MV-4-11 (cell line): ENCODE results near the gene ACVR1B.
A peak's percentile ranks its signal among the peaks of the same experiment; 100 is the strongest.

ENCODE experiments used
- DNase-seq: peaks from one replicate; lab custom pipeline; 2025; lab: John Stamatoyannopoulos, UW

Gene ACVR1B

GRCh38 chr12:52004042-52004648, 52.6 kb downstream of the ACVR1B start:
- DNase-seq, result no peak

DNA sequence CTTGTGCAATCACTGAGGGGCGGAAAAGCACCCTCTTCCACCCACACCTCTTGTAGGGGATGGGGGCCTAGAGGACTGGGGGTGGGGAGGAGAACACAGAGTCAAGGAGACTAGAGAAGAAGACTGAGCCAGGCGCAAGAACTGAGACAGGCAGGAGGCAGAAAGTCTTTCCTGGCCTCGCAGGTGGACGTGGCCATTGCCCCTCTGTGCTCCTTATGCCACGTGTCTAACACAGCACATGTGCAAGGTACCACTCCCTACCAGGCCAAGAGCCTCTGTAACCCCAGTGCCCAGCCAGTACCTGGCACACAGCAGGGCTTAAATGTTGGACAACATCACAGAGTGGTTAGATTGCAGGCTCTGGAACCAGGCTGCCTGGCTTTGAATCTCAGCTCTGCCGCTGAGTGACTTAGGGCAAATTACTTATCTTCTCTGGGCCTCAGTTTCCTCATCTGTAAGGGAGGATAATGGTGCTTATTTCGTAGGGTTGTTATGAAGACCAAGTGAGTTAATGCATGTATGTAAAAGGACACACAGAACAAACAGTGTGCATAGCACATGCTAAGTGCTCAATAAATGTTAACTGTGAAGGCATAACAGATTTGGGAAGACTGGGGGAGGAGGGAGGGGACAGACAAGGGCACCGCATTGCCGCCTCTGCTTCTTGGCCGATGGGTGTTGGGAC, 53.9 kb downstream of the ACVR1B start:
- no peak for DNase-seq

DNA sequence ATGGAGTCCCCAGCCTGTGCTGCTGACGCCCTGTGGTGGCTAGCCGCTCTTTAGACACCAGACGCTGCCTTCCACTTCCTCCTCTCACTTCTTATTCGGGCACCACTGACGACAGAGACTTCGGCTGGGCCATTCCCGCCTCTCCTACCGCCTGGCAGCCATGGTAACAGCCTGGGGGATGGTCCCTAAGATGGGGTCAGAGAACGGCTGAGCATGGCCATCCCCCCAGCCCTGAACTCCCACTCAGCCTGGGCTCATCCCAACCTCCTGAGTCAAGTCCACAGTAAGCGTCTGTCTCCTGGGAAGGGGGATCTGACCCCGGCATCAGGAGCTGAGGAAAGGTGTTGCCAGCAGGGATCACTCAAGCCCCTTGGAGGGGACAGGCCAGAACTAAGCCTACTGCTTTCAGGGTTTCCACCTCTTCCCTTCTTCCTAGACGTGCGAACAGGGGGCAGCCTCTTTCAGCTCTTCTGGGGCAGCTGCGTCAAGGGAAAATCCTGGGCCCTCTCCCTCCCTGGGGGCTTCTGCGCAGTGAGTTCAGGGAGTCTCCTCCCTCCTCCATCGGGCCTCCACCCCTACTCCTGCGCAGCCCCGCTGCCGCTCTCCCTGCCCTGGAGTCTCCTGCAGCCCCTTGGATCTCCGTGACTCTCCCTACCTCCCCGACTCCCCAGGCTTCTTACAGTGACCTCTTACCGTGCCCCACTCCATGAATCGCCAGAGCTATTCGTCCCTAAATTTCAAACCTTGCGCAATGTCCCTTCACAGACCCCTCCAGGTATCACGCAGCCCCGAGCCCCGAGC, 54.6 kb downstream of the ACVR1B start:
- peak; percentile 91 for DNase-seq

DNA sequence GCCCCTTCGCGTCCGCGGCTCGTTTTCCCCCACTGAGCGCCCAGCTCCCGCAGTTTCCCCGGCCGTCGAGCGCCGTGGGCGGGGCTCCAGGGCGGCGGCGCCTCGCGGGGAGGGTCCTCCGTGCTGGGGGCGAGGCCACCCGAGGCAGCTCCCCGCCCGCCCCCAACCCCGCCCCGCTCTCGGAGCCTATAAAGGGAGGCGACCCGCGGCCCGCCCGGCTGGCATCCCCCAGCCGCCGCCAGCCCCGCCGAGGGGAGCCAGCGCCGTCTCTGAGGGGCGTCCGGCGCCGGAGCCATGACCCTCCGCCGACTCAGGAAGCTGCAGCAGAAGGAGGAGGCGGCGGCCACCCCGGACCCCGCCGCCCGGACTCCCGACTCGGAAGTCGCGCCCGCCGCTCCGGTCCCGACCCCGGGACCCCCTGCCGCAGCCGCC, 55.2 kb downstream of the ACVR1B start, which contains the start of gene TAMALIN:
TSS of gene TAMALIN (plus strand) at position 221 of the 432 bp plus-strand sequence. CDS start at position 295, 74 bp downstream.
- no peak for DNase-seq

DNA sequence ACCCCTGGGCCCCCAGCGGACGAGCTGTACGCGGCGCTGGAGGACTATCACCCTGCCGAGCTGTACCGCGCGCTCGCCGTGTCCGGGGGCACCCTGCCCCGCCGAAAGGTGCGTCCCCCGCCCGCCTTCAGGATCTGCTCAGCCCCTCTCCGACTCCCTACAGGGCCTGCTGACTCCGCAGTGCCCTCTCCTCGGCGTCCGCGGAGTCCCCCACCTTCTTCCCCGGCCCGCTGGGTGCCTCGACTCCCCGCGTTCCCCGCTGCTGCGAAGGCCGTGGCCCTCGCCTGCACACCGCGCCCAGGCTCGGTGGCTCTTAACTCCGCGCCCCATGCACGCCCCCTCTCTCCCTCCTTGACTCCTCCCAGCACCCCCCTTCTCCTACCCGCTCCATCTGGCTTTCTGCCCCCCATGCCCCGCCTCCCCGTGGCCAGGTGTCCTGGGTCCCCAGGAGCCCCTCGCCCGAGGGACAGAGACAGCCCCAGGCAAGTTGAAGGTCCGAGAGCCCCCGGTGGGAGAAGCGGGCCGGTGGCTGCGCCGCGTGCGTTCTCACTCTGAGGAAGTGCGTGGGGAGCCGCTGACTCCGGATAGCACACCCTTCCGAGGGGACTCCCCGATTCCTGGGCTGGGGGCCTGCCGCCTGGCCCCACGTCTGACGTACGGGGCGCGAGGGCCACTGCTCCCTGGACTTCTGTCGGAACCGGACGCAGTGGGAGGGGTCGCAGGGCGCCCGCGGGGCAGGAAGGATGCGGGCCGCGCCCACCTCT, 55.8 kb downstream of the ACVR1B start:
- no peak for DNase-seq

GRCh38 chr12:52007982-52008510, 56.5 kb downstream of the ACVR1B start:
- no peak for DNase-seq

GRCh38 chr12:52009081-52009751, 57.7 kb downstream of the ACVR1B start:
- no peak for DNase-seq

DNA sequence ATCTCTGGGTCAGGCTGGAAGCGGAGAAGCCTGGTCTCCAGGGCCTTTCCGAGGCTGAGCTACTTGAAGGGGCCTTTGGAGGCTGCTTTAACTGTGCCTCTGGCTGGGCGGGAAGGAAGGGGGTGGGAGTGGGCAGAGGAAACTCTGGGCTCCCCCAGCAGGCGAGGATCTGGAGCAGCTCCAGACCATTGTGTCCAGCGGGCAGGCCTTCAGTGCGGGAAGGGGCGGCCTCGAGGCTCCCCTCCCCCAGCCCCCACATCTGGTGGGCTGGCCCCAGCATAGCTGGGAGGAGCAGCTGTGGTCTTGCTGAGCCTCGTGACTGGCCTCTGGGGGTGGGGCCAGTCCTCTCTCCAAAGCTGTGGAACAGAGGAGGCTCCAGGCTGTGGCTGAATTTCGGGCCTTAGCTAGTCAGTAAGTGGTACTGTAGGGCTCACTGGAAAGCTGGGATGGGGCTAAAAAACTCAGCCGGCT, 58.7 kb downstream of the ACVR1B start:
- DNase-seq, result no peak

DNA sequence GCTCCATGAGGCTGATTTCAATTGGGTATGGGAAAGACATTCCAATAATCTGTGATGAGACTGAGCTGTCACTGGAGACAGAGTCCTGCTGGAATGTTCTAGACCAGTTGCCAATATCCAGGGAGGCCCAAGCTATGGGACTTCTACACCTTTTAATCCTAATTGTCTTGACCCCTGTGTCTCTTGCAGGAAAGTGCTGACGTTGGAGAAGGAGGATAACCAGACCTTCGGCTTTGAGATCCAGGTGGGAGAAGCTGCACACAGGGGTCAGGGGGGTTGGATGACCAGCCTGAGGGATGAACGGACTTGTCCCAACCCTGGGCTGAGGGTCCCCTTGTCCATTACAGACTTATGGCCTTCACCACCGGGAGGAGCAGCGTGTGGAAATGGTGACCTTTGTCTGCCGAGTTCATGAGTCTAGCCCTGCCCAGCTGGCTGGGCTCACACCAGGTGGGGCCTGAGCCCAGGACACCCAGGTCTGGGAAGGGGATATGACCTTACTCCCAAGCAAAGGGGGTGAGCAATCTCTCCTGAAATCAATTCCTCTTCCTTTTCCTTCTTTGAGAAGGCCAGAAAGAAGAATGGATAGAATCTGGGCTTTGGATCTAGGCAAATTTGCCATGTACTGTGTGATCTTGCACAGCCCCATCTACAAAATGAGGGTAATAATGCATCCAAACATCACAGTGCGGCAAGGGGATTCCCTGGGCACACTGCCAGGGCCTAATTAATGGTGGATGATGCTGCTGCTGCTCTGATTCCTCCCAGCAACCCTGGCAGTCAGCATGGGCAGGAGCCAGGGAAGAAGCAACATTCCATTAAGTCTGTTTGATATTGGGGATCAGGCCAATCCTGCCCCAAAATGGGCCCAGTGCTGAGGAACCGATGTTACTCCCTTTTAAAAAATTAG, 59.4 kb downstream of the ACVR1B start:
- no peak for DNase-seq

- DNase-seq, result peak; percentile 11
Observed at GRCh38 chr12:52011602-52012214, 60.2 kb downstream of the ACVR1B start.

- no peak for DNase-seq
Observed at GRCh38 chr12:52013626-52014310, 62.3 kb downstream of the ACVR1B start.

DNA sequence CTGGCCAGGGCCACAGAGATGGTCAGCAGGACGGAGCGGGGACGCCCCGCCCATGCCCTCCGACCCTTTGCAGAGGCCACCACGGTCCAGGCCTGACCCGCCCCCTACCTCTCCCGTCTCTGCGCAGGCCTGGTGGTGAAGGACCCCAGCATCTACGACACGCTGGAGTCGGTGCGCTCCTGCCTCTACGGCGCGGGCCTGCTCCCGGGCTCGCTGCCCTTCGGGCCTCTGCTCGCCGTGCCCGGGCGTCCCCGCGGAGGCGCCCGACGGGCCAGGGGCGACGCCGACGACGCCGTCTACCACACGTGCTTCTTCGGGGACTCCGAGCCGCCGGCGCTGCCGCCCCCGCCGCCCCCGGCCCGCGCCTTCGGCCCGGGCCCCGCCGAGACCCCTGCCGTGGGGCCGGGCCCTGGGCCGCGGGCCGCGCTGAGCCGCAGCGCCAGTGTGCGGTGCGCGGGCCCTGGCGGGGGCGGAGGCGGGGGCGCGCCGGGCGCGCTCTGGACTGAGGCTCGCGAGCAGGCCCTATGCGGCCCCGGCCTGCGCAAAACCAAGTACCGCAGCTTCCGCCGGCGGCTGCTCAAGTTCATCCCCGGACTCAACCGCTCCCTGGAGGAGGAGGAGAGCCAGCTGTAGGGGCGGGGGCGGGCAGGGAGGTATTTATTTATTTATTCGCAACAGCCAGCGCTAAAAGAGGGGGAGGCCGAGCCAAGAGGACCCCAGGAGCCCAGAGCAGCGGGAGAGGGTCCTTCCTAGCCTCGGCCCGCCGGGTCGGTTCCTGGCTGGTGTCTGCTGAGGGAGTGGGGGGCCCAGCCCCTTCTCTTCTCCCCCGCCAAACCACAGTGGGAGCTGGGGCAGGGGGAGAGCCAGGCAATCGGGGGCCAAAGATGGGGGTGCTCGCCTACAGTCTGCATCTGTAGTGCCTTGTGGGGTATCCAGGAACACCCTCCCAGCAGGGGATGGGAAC, 63.4 kb downstream of the ACVR1B start:
- DNase-seq, result no peak

GRCh38 chr12:52015532-52016041, 64.1 kb downstream of the ACVR1B start:
- DNase-seq, result no peak

- DNase-seq, result no peak
Observed at GRCh38 chr12:52018433-52019112, 67.1 kb downstream of the ACVR1B start.

GRCh38 chr12:52019113-52019770, 67.7 kb downstream of the ACVR1B start:
- DNase-seq, result no peak

DNA sequence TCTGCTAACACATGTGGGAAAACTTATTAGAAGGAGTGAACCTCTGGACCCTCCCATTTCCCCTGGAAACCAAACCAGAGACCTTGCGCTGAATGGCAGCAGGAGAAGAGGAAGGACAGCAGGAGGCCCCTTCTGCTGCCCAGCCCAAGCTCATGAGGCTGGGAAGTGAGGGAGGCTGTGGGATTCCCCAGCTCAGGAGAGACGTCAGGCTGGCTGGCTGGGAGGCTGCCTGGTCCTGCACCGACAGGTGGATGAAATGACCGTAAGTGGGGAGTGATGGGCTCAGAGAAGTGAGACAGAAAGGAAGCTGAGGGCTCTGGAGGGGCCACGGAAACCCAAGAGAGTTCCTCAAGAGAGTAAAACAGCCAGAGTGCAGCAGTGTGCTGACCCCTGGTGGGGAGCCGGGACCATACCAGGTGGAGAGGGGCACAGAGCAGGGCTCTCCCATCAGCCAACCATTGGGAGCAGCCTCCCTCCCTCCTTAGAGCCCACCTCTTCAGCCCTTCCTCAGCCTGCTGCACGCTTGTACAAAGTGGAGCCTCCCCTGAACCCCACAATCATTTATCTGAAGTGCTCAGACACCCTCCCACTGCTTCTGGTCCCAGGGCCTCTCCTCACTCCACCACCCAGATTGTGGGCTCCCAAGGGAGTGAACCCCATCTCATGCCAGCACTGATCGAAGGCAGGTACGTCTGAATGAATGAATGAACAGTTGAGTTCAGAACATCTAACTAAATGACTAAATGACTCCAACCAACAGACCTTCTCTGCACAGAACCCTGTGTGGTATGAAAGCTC, 69.2 kb downstream of the ACVR1B start:
- DNase-seq, result peak; percentile 72
